GM23248 (cell line): Measurements from ENCODE around the gene C11orf52. TPM values are rescaled to one million over a fixed set of nuclear protein-coding genes. Genes with fewer than 3 reads are reported as not detected.
"Not testable (repeated sequence)": the region's sequence is repeated elsewhere in the genome, so short reads cannot be mapped to it uniquely, and the experiment has no call there.

Experiments used
- DNase-seq: peaks from one replicate; pipeline ENCODE4 v3.0.0-alpha.2; 2015
- H2AFZ ChIP-seq: fragments of 200-600 bp; sonication (generic); 2 replicates; pipeline ENCODE4 v1.6.1; 2016; ENCODE audit warnings: antibody characterized with exemption
- H3F3A ChIP-seq: fragments of 200-600 bp; sonication (generic); 2 replicates; pipeline ENCODE4 v1.6.1; 2016; ENCODE audit warnings: mild to moderate bottlenecking, antibody characterized with exemption, mixed run types; ENCODE audit not compliant: insufficient read depth
- H3K27ac ChIP-seq: fragments of 200-600 bp; sonication (generic); 2 replicates; pipeline ENCODE4 v1.5.1; 2016; ENCODE audit warnings: mild to moderate bottlenecking
- H3K27me3 ChIP-seq: fragments of 200-600 bp; sonication (generic); replicated peaks from 2 replicates; pipeline ENCODE4 v1.6.1; 2016; ENCODE audit warnings: mild to moderate bottlenecking; ENCODE audit not compliant: insufficient read depth
- H3K36me3 ChIP-seq: fragments of 200-600 bp; sonication (generic); 2 replicates; pipeline ENCODE4 v1.6.1; 2016; ENCODE audit warnings: low read depth, mild to moderate bottlenecking
- H3K4me1 ChIP-seq: fragments of 200-600 bp; sonication (generic); 2 replicates; pipeline ENCODE4 v1.6.1; 2016; ENCODE audit warnings: mild to moderate bottlenecking; ENCODE audit not compliant: insufficient read depth
- H3K4me2 ChIP-seq: fragments of 200-600 bp; sonication (generic); one replicate; pipeline ENCODE4 v1.6.1; 2016; ENCODE audit warnings: mild to moderate bottlenecking; ENCODE audit not compliant: unreplicated experiment
- H3K4me3 ChIP-seq: fragments of 200-600 bp; sonication (generic); 2 replicates; pipeline ENCODE4 v1.5.1; 2016; ENCODE audit warnings: mild to moderate bottlenecking
- H3K79me2 ChIP-seq: fragments of 200-600 bp; sonication (generic); 2 replicates; pipeline ENCODE4 v1.6.1; 2016; ENCODE audit warnings: mild to moderate bottlenecking; ENCODE audit not compliant: insufficient read depth
- H3K9ac ChIP-seq: fragments of 200-600 bp; sonication (generic); 2 replicates; pipeline ENCODE4 v1.6.1; 2016; ENCODE audit warnings: mild to moderate bottlenecking
- H3K9me2 ChIP-seq: fragments of 200-600 bp; sonication (generic); 2 replicates; pipeline ENCODE4 v1.6.1; 2016; ENCODE audit warnings: mixed run types, mild to moderate bottlenecking, moderate library complexity; ENCODE audit not compliant: insufficient read depth
- H3K9me3 ChIP-seq: fragments of 200-600 bp; sonication (generic); one replicate; pipeline ENCODE4 v1.6.1; 2017; ENCODE audit warnings: low read depth
- H4K20me1 ChIP-seq: fragments of 200-600 bp; sonication (generic); 2 replicates; pipeline ENCODE4 v1.6.0; 2016; ENCODE audit not compliant: insufficient read depth
- EZH2 ChIP-seq: fragments of 200-600 bp; sonication (generic); IDR thresholded peaks from 2 replicates; pipeline ENCODE4 v1.6.1; 2018; ENCODE audit warnings: antibody characterized with exemption, mild to moderate bottlenecking; ENCODE audit not compliant: insufficient read depth, poor library complexity, severe bottlenecking
- EZH2phosphoT487 ChIP-seq: fragments of 200-600 bp; sonication (generic); IDR thresholded peaks from 2 replicates; pipeline ENCODE4 v1.6.1; 2018; ENCODE audit warnings: antibody characterized with exemption, moderate library complexity, mild to moderate bottlenecking, low read depth; ENCODE audit not compliant: insufficient read depth
- WGBS, 2 experiments: methylation state at CpG; one replicate each; pipeline ENCODE4 v1.1.6; 2015 to 2017; ENCODE audit warnings: low lambda C conversion rate in 2 of 2, low coverage in 1 of 2; ENCODE audit errors: missing lambda C conversion rate in 2 of 2; 5-methylcytosine and 5-hydroxymethylcytosine counted together
- in situ Hi-C: fragments of 300-500 bp; cut with MboI; formaldehyde crosslinking; loops from 2 replicates; pipeline ENCODE4 v1.15.0; 2020
- polyA plus RNA-seq: library from polyadenylated mRNA; unstranded; fragments of >200 nt; fragmentation: Nextera tagmentation; extraction: Ambion mirVana; gene quantifications from 2 replicates; pipeline ENCODE4 v1.2.1, GENCODE V29; 2016
- total RNA-seq: library from RNA; depleted of rRNA; stranded (reverse); fragments of >200 nt; shearing (Covaris generic); gene quantifications from 2 replicates; pipeline ENCODE4 v1.2.3, GENCODE V29; 2014

The C11orf52 gene
- total and polyA plus RNA-seq, 2 experiments from 2014 or later = 0.78 to 3.5 TPM

DNA sequence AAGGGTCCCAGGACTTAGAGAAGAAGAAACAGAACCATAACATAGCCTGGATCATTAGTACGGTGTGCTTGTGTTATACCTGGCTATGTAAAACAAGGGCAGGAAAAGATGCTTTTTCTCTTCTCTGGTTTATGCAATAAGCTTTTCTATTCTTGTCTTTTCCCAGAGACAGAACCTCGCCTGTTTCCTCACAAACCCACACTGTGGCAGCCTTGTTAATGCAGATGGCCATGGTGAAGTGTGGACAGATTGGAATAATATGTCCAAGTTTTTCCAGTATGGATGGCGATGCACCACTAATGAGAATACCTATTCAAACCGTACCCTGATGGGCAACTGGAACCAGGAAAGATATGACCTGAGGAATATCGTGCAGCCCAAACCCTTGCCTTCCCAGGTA is 36.5 kb upstream of the C11orf52 start:
- H3K9me3 ChIP-seq = no peaks in the 10 kb centered on the region
- no peak overlapping the region for H3K4me2 ChIP-seq
- peaks cover 11% of the 10 kb centered on the region; the same call in 1 of the 2 replicates for H3F3A ChIP-seq
- DNase-seq = no peak
- no peak overlapping the region for H3K4me3 ChIP-seq
- WGBS, 2 experiments = 94% methylated on average over 5 of the region's 5 CpGs
- H3K27ac ChIP-seq = no peak overlapping the region
- no peak overlapping the region for H3K9ac ChIP-seq
- in situ Hi-C loops = no loop called here
- H3K27me3 ChIP-seq = no peaks in the 10 kb centered on the region
- H3K79me2 ChIP-seq = no peaks in the 10 kb centered on the region
- no peaks in the 10 kb centered on the region for H3K36me3 ChIP-seq
- no peak for TF ChIP-seq EZH2
- no peak for TF ChIP-seq EZH2phosphoT487
- peaks cover 6% of the 10 kb centered on the region; the same call in 1 of the 2 replicates for H3K4me1 ChIP-seq
- no peak overlapping the region for H2AFZ ChIP-seq
- no peaks in the 10 kb centered on the region for H4K20me1 ChIP-seq
- H3K9me2 ChIP-seq = no peaks in the 10 kb centered on the region

DNA sequence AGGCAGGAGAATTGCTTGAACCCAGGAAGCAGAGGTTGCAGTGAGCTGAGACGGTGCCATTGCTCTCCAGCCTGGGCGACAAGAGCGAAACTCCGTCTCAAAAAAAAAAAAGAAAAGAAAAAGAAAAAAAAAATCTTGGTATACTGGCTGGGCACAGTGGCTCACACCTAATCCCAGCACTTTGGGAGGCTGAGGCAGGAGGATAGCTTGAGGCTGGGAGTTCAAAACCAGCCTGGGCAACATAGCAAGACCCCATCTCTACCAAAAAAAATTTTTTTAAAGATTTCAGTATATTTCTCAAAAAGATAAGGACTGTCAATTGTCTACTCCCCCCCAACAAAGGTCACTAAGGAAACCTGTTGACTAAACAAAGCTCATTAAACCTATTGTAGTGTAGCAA is 33.7 kb upstream of the C11orf52 start:
- H3K4me2 ChIP-seq, in situ Hi-C loops: not testable (repeated sequence)

DNA sequence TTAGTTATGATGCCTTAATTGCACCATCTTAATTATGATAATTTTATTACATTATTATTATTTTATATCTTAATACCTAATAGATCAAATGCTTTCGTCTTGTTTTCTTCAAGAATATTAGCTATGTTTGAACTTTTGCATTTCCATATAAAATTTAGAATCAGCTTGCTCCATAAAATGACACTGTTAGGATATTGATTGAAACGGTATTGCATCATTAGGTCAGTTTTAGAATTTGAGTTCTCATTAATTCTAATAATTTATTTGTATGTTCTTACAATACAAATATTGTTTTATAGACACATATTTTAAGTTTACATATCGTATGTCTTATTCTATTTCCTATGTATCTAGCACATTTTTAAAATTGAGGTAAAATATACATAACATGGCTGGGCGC is 32.7 kb upstream of the C11orf52 start:
- in situ Hi-C loops = no loop called here
- Histone ChIP-seq H3K9ac (no peak overlapping the region), H3K79me2 (no peaks in the 10 kb centered on the region), H3K9me3 (no peaks in the 10 kb centered on the region), H4K20me1 (no peaks in the 10 kb centered on the region), H3K9me2 (no peaks in the 10 kb centered on the region), H3K36me3 (no peaks in the 10 kb centered on the region), H3K4me1 (no peaks in the 10 kb centered on the region), H3K27me3 (no peaks in the 10 kb centered on the region), H3K27ac (no peak overlapping the region), H3F3A (no peaks in the 10 kb centered on the region), H3K4me3 (no peak overlapping the region), H3K4me2 (no peak overlapping the region), H2AFZ (no peak overlapping the region)
- WGBS, 2 experiments = 82 to 83% methylated on average over 4 of the region's 4 CpGs
- TF ChIP-seq EZH2phosphoT487 (no peak), EZH2 (no peak)
- no peak for DNase-seq

More for the DNA sequence above, 33.7 kb upstream of the C11orf52 start:
- not testable (repeated sequence) for H3K27me3 ChIP-seq, H3K4me1 ChIP-seq, DNase-seq, H3F3A ChIP-seq, H3K36me3 ChIP-seq, H3K9me3 ChIP-seq, H3K79me2 ChIP-seq, H3K9me2 ChIP-seq, H2AFZ ChIP-seq, H3K9ac ChIP-seq, H3K27ac ChIP-seq, H4K20me1 ChIP-seq, H3K4me3 ChIP-seq
- 85% methylated on average over 4 of the region's 4 CpGs; no CpG with 5 or more reads in 1 of the 2 experiments for WGBS, 2 experiments

- Histone ChIP-seq H3K79me2 (no peaks in the 10 kb centered on the region), H3K4me1 (no peaks in the 10 kb centered on the region), H3K27ac (no peak overlapping the region), H2AFZ (no peak overlapping the region), H3K4me2 (no peak overlapping the region), H3K4me3 (no peak overlapping the region), H3F3A (no peaks in the 10 kb centered on the region), H3K9me3 (no peaks in the 10 kb centered on the region), H3K27me3 (no peaks in the 10 kb centered on the region), H3K36me3 (no peaks in the 10 kb centered on the region), H4K20me1 (no peaks in the 10 kb centered on the region), H3K9ac (no peak overlapping the region), H3K9me2 (no peaks in the 10 kb centered on the region)
- 65 to 73% methylated on average over 2 of the region's 2 CpGs for WGBS, 2 experiments
- TF ChIP-seq EZH2 (no peak), EZH2phosphoT487 (no peak)
- no peak for DNase-seq
- in situ Hi-C loops = no loop called here
Observed at GRCh38 chr11:111886844-111887243, 31.9 kb upstream of the C11orf52 start.

DNA sequence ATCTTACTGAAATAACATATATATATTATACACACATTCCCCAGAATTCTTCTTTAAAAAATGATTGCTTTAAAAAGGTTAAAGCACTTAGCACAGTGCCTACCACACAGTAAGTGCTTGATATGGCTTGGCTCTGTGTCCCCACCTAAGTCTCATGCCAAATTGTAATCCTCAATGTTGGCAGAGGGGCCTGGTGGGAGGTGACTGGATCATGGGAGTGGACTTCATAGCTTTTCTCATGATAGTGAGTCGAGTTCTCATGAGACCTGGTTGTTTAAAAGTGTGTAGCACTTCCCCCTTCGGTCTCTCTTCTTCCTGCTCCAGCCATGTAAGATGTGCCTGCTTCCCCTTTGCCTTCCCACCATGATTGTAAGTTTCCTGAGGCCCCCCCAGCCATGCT is 13.3 kb upstream of the C11orf52 start:
- in situ Hi-C loops = no loop called here
- Histone ChIP-seq H3K27me3 (no peaks in the 10 kb centered on the region), H3K9me2 (no peaks in the 10 kb centered on the region), H3K79me2 (no peaks in the 10 kb centered on the region), H4K20me1 (no peaks in the 10 kb centered on the region), H3K9ac (no peak overlapping the region), H2AFZ (peak overlapping the region; percentile 24; the same call in 1 of the 2 replicates), H3F3A (peaks cover 33% of the 10 kb centered on the region), H3K4me3 (no peak overlapping the region), H3K9me3 (no peaks in the 10 kb centered on the region), H3K27ac (no peak overlapping the region), H3K36me3 (0 out of 2 replicates have a peak, but pooled peaks cover 6% of the 10 kb centered on the region), H3K4me1 (peaks cover 5% of the 10 kb centered on the region), H3K4me2 (no peak overlapping the region)
- TF ChIP-seq EZH2 = no peak
- no peak for TF ChIP-seq EZH2phosphoT487
- 44 to 47% methylated on average over 2 of the region's 2 CpGs for WGBS, 2 experiments
- no peak for DNase-seq
